K562 (cell line): ENCODE measurements around the gene SIRT3.

Source experiments
- JUNB ChIP-seq: fragments of 450-650 bp; formaldehyde crosslinking; conservative IDR thresholded peaks from 2 replicates; pipeline ENCODE4 v1.4.0; 2020; ENCODE audit warnings: mild to moderate bottlenecking
- POLR2A ChIP-seq: fragments of 450-650 bp; conservative IDR thresholded peaks from 2 replicates; pipeline ENCODE4 v1.6.1; 2016
- ZZZ3 ChIP-seq: fragments of 450-650 bp; IDR thresholded peaks from 2 replicates; pipeline ENCODE4 v1.6.1; 2016; ENCODE audit warnings: antibody characterized with exemption, mild to moderate bottlenecking, moderate library complexity

GRCh38 chr11:279040-279965 lies 43.2 kb upstream of the SIRT3 start:
- TF ChIP-seq ZZZ3 (no peak), POLR2A (no peak), JUNB (CRISPR knock-in tag) (no peak)
